Upper lobe of right lung (tissue), 1 donor: ENCODE measurements around the gene MPRIP. TPM values are rescaled to one million over a fixed set of nuclear protein-coding genes. Genes with fewer than 3 reads are reported as not detected.

Experiments used
- ATAC-seq: fragments of 200-7000 bp; cut with Tn5 transposase; one replicate; pipeline ENCODE4 v1.9.1; 2020; ENCODE audit warnings: mild to moderate bottlenecking, moderate library complexity
- DNase-seq: peaks from one replicate; pipeline ENCODE4 v3.0.0-alpha.2; 2020
- H3K27ac ChIP-seq: fragments of 200-600 bp; one replicate; pipeline ENCODE4 v1.8.0; 2022
- H3K27me3 ChIP-seq: fragments of 200-600 bp; one replicate; pipeline ENCODE4 v1.8.0; 2022; ENCODE audit warnings: mild to moderate bottlenecking
- H3K36me3 ChIP-seq: fragments of 200-600 bp; one replicate; pipeline ENCODE4 v1.8.0; 2022
- H3K4me1 ChIP-seq: fragments of 200-600 bp; one replicate; pipeline ENCODE4 v1.8.0; 2022
- H3K4me3 ChIP-seq: fragments of 200-600 bp; one replicate; pipeline ENCODE4 v1.8.0; 2022; ENCODE audit warnings: mild to moderate bottlenecking
- H3K9me3 ChIP-seq: fragments of 200-600 bp; one replicate; pipeline ENCODE4 v1.8.0; 2022
- CTCF ChIP-seq: fragments of 200-600 bp; IDR thresholded peaks from one replicate; pipeline ENCODE4 v1.8.0; 2022; ENCODE audit warnings: antibody characterized with exemption
- intact Hi-C: fragments of 100-400 bp; cut with DNase I; formaldehyde crosslinking; loops from one replicate; pipeline ENCODE4 v1.11.0; 2022
- total RNA-seq: library from RNA; stranded (reverse); fragmentation: NEBNext Ultra II Directional; extraction: Animal tissue kit (Norgen Biotek cat#: 25700); gene quantifications from one replicate; pipeline ENCODE4 v1.2.1, GENCODE V29; 2021
- donor health status: DM: no; HTN: yes; CAD: no; lungs with severe emphysema.

The MPRIP gene
- total RNA-seq, 1 donor from 2014 or later = 333 TPM

GRCh38 chr17:17175917-17176316 lies 133.7 kb downstream of the MPRIP start:
- H3K36me3 ChIP-seq = peaks cover 95% of the 10 kb centered on the region
- H3K4me3 ChIP-seq = no peak overlapping the region
- no peak for ATAC-seq
- no peaks in the 10 kb centered on the region for H3K9me3 ChIP-seq
- DNase-seq = no peak
- intact Hi-C loops = no loop called here
- H3K4me1 ChIP-seq = peaks cover 26% of the 10 kb centered on the region
- no peak for TF ChIP-seq CTCF
- no peak overlapping the region for H3K27ac ChIP-seq
- H3K27me3 ChIP-seq = no peaks in the 10 kb centered on the region

GRCh38 chr17:17176341-17176740 lies 134.1 kb downstream of the MPRIP start:
- peaks cover 98% of the 10 kb centered on the region for H3K36me3 ChIP-seq
- H3K27me3 ChIP-seq = no peaks in the 10 kb centered on the region
- no peak for ATAC-seq
- DNase-seq = no peak
- H3K4me1 ChIP-seq = peaks cover 22% of the 10 kb centered on the region
- H3K4me3 ChIP-seq = no peak overlapping the region
- intact Hi-C loops = no loop called here
- no peaks in the 10 kb centered on the region for H3K9me3 ChIP-seq
- TF ChIP-seq CTCF = no peak
- no peak overlapping the region for H3K27ac ChIP-seq

GRCh38 chr17:17177176-17177575 lies 134.9 kb downstream of the MPRIP start:
- H3K4me3 ChIP-seq = no peak overlapping the region
- H3K27me3 ChIP-seq = no peaks in the 10 kb centered on the region
- no peak for ATAC-seq
- intact Hi-C loops = no loop called here
- no peak overlapping the region for H3K27ac ChIP-seq
- peaks cover 98% of the 10 kb centered on the region for H3K36me3 ChIP-seq
- TF ChIP-seq CTCF = no peak
- no peaks in the 10 kb centered on the region for H3K9me3 ChIP-seq
- no peak for DNase-seq
- H3K4me1 ChIP-seq = peaks cover 16% of the 10 kb centered on the region

- Histone ChIP-seq H3K9me3 (no peaks in the 10 kb centered on the region), H3K36me3 (peaks cover 96% of the 10 kb centered on the region), H3K27me3 (no peaks in the 10 kb centered on the region), H3K27ac (no peak overlapping the region), H3K4me3 (no peak overlapping the region), H3K4me1 (peaks cover 11% of the 10 kb centered on the region)
- no peak for DNase-seq
- intact Hi-C loops = no loop called here
- no peak for TF ChIP-seq CTCF
- ATAC-seq = no peak
These were observed 137.1 kb downstream of the MPRIP start for GRCh38 chr17:17179371-17179827.

- Histone ChIP-seq H3K9me3 (no peaks in the 10 kb centered on the region), H3K4me1 (peaks cover 15% of the 10 kb centered on the region), H3K27me3 (no peaks in the 10 kb centered on the region), H3K27ac (no peak overlapping the region), H3K4me3 (no peak overlapping the region), H3K36me3 (peaks cover 91% of the 10 kb centered on the region)
- no peak for TF ChIP-seq CTCF
- ATAC-seq (no peak), DNase-seq (no peak)
- intact Hi-C loops = no loop called here
These were observed 137.9 kb downstream of the MPRIP start for GRCh38 chr17:17180141-17180603.
